ENCODE results near the gene COPS4.
"Not testable (repeated sequence)": the region's sequence is repeated elsewhere in the genome, so short reads cannot be mapped to it uniquely, and the experiment has no call there.

Gene COPS4

GRCh38 chr4:83034630-83035494 is at the start of gene COPS4:
Gene COPS4, plus strand, starts transcription at chr4:83035183. Its CDS starts 42 bp downstream, at chr4:83035225.
- TF ChIP-seq ZNF274 (IDR thresholded peaks at IDR 0.05; ENCODE audit: low read depth, low read length), result no peak
- peak within 1 kb of the TSS; percentile 89 for H3K4me3 ChIP-seq (ENCODE audit: low read length)

GRCh38 chr4:82987519-82987918 is 47.5 kb upstream of the COPS4 start:
- H3K4me3 ChIP-seq (ENCODE audit: low read length), result not testable (repeated sequence)

- no peak for TF ChIP-seq ZNF274 (IDR thresholded peaks at IDR 0.05; ENCODE audit: low read depth, low read length)
Observed at GRCh38 chr4:82988323-82988832, 46.6 kb upstream of the COPS4 start.

DNA sequence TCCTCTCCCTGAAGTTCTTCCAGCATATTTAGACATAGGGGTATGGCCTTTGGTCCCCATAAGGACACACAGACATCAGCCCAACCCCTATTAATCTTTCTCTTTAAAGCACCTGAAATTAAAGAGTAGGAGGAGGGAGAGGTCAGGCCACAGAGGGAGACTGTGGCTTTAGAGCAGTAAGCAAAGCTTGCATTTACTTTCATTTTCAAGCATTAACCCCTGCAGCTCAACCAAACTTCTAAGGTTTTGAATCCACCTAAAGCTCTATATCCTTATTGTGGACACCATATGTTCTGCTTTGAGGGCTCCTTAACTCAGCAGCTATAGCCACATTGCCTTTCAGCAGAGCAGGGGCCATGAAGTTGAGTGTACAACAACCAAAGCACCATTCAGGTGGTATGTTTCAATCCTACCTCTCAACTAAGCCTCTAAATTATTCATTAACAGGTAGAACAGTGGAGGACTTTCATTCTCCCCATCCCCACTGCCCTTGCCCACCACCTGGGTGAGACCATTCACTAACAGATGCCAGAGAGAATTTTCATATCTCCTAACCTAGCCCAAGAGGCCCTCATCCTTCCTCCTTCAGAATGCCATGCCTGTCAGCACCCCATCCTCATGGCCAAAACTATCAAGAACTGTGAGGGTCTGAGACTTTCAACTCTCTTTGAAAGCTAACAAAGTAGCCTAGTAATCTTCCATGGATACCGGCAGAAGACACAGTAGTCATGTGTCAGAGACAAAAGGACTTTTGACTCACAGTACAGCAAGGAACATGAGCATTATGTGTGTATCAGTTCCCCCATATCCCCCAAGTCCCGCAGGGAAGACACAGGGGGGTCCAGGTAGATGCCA is 45.2 kb upstream of the COPS4 start:
- H3K4me3 ChIP-seq (ENCODE audit: low read length), result peak overlapping the region; percentile 44; the same call in 1 of the 2 replicates

More at GRCh38 chr4:82988323-82988832, 46.6 kb upstream of the COPS4 start:
- H3K4me3 ChIP-seq (ENCODE audit: low read length), result no peak overlapping the region

GRCh38 chr4:82994834-82995233 is 40.1 kb upstream of the COPS4 start:
- no peak overlapping the region for H3K4me3 ChIP-seq (ENCODE audit: low read length)
- no peak for TF ChIP-seq ZNF274 (IDR thresholded peaks at IDR 0.05; ENCODE audit: low read depth, low read length)

More for the DNA sequence above, 45.2 kb upstream of the COPS4 start:
- no peak for TF ChIP-seq ZNF274 (IDR thresholded peaks at IDR 0.05; ENCODE audit: low read depth, low read length)

DNA sequence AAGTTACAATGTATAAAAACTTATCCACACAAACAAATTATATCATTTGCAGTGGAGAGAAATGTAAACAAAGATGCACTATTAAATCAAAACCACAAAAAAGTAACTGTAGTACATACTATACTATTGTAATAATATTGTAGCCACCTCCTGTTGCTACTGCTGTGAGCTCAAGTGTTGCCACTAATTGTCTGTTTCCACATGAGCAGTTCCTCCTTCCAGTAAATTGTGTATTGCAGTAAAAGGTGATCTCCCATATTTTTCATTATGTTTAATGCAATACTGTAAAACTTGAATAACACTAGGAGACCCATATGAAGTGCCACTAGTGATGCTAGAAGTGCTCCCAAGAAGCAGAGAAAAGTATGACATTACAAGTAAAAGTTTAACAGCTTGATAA is 36.1 kb upstream of the COPS4 start:
- no peak for TF ChIP-seq ZNF274 (IDR thresholded peaks at IDR 0.05; ENCODE audit: low read depth, low read length)

DNA sequence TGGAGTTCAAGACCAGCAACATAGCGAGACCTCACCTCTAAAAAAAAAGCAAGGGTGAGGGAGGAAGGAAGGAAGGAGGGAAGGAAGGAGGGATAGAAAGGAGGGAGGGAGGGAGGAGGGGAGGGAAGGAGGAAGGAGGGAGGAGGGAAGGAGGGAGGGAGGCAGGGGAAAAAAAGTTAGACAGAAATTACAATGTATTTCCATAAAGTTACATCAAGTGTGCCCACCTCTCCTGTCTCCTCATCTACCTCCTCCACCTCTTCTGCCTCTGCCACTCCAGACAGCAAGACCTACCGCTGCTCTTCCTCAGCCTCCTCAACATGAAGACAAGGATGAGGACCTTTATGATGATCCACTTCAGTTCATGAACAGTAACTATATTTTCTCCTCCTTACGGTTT is 32.7 kb upstream of the COPS4 start:
- no peak for TF ChIP-seq ZNF274 (IDR thresholded peaks at IDR 0.05; ENCODE audit: low read depth, low read length)
- H3K4me3 ChIP-seq (ENCODE audit: low read length), result no peak overlapping the region

More for the DNA sequence above, 36.1 kb upstream of the COPS4 start:
- no peak overlapping the region for H3K4me3 ChIP-seq (ENCODE audit: low read length)

GRCh38 chr4:83003044-83003791 is 31.8 kb upstream of the COPS4 start:
- H3K4me3 ChIP-seq (ENCODE audit: low read length), result not testable (repeated sequence)

GRCh38 chr4:83009529-83009928 is 25.5 kb upstream of the COPS4 start:
- TF ChIP-seq ZNF274 (IDR thresholded peaks at IDR 0.05; ENCODE audit: low read depth, low read length), result no peak
- peak overlapping the region; percentile 76; the same call in 1 of the 2 replicates for H3K4me3 ChIP-seq (ENCODE audit: low read length)

DNA sequence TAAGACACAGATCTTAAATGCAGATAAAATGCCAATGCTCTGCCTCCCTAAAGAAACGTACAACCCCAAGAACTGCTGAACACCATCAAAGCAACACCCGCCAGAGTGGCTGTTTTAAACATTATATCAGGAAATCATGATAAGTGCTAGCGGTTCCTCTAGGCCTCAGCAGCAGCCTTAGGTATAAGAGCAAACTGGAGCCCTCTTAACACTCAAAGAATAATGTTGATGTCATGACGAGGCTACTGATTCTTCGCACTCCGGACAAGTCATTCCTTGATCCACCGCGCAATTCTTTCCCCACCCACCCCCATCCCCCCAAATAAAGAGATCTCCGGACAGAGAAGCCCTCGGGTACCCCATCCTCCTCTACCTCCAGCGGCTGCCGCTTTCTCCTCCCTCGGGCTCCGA is 24.9 kb upstream of the COPS4 start:
- H3K4me3 ChIP-seq (ENCODE audit: low read length), result peak overlapping the region; percentile 76
- TF ChIP-seq ZNF274 (IDR thresholded peaks at IDR 0.05; ENCODE audit: low read depth, low read length), result no peak

DNA sequence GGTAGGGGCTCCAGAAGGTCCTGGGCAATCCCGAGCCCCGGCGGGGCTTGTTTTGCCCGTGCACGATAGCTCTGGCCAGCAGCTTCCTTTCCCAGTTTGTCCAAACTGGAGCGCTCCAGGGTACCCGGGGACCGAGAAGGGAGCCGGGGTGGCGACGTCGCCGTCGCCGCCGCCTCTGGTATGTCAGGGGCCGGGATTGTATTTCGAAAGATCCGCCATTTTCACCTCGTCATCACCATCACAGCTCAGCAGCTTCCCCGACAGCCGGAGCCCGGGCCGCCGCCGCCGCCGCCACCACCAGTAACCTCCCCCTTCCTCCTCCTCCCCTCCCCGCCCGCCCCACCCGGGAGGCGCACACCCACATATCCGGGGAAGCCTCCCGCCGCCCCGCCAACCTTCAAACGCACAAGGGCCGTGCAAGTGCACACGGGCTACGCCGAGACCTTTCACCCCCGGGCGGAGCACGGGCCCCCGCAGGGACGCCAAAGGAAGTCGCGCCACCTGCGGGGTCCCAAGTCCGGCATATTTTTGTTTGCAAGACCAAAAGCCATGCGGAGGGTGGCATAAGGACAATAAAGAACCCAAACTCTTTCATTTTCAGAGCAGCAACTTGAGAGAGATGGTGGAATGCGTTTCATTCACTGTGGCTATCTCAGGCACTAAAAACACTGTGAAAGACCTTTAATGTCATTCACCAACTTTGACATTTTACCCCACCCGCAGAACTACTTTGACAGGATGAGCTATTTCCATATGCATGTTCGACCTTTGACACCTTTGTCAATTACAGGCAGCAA is 24.3 kb upstream of the COPS4 start, which contains the start of gene LIN54:
TSS of gene LIN54 (minus strand) at position 302 of the 797 bp plus-strand sequence. CDS start 25,979 bp downstream, outside the sequence.
- TF ChIP-seq ZNF274 (IDR thresholded peaks at IDR 0.05; ENCODE audit: low read depth, low read length), result no peak
- H3K4me3 ChIP-seq (ENCODE audit: low read length), result peak within 1 kb of the TSS; percentile 76

DNA sequence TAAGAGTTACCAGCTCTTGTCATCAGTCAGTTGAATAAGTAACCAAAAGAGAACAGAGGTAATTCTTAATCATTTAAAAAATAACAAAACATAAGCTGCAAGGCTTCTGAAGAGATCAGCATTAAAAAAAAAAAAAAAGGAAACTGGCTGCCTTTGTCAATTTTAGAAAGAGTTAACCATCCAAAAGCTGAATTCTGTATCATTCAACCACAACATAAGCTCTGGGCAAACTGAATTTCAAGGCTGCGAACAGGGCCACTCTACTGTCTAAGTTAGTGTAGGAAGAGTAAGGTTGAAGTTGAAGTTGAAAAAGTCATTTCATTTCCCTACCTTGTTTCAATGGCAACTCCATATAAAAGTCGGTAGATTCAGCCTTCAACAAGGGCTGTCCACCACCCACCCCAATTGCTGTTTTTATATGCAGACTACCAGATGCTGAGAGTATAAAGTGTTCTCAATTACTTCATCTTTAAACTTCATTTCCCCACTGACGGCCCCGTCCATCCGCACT is 23.2 kb upstream of the COPS4 start:
- TF ChIP-seq ZNF274 (IDR thresholded peaks at IDR 0.05; ENCODE audit: low read depth, low read length), result no peak
- peak overlapping the region; percentile 76 for H3K4me3 ChIP-seq (ENCODE audit: low read length)

DNA sequence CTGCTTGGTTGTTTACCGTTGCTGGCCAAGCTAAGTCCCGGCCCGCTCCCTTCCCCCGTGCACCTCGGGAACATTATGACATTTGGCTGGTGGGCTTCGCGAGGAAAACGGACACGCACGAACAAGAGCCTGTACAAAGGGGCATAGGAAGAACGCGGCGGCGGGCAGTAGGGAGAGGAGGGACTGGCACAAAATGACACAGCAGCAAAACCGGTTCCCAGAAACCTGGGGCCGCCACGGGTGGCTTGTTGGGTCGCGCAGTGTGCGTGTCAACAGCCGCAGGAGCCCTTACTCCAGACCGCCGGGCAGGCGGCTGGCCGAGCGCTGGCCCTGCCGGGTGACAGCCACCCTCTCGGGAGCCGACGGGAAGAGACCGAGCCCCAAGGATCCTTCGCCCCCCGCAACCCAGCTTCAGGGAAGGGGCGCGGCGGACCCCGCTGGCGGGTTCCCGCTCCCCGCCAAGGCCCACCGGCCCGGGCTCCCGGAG is 22.7 kb upstream of the COPS4 start:
- peak overlapping the region; percentile 76 for H3K4me3 ChIP-seq (ENCODE audit: low read length)
- no peak for TF ChIP-seq ZNF274 (IDR thresholded peaks at IDR 0.05; ENCODE audit: low read depth, low read length)
